ENCODE results near the gene PLEKHN1. TPM values are rescaled to one million over a fixed set of nuclear protein-coding genes. Genes with fewer than 3 reads are reported as not detected.
"Not testable (repeated sequence)": the region's sequence is repeated elsewhere in the genome, so short reads cannot be mapped to it uniquely, and the experiment has no call there.

Gene PLEKHN1
- polyA plus RNA-seq, 1 experiment = 0.88 TPM

DNA sequence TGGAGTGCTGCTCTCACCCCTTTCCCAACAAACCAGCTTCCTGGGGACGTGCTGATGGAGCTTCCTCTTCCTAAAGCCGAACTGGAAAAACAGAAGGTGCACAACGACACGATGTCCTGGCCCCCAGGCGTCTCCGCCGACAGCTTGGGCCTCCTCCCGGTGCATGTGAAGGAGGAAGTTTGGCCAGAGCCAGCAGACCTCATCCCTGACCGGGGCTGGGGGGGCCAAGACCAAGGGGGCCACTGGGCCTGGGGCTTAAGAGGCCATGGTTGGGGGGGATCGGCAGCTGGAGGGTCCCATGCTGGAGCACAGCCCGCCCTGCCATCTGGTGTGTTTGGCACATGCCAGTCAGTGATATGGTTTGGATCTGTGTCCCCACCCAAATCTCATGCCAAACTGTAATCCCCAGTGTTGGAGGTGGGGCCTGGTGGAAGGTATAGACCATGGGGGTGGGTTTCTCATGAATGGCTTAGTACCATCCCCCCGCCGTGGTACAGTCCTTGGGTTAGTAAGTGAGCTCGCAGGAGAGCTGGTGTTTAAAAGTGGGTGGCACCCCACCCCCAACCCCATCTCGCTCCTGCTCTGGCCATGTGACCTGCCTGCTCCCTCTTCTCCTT is 27.2 kb downstream of the PLEKHN1 start:
- DNase-seq (ENCODE audit: low read depth) = no peak
- CTCF ChIA-PET = interaction anchor here (0.6 to 4.4 kb wide), 5 partner anchors 9 to 70 kb away, joined by 3 to 62 read pairs (median 4); partner anchors contain the start of gene PERM1
- Histone ChIP-seq H3K36me3 (ENCODE audit: control insufficient read depth, insufficient read depth, low read length) (no peaks in the 10 kb centered on the region), H3K27me3 (ENCODE audit: control insufficient read depth, insufficient read depth, low read length) (0 out of 2 replicates have a peak, but pooled peaks cover 1% of the 10 kb centered on the region), H3K4me3 (ENCODE audit: low read depth, low read length) (no peak overlapping the region)
- POLR2A ChIA-PET = no interaction called here
- TF ChIP-seq, protein P1, sequence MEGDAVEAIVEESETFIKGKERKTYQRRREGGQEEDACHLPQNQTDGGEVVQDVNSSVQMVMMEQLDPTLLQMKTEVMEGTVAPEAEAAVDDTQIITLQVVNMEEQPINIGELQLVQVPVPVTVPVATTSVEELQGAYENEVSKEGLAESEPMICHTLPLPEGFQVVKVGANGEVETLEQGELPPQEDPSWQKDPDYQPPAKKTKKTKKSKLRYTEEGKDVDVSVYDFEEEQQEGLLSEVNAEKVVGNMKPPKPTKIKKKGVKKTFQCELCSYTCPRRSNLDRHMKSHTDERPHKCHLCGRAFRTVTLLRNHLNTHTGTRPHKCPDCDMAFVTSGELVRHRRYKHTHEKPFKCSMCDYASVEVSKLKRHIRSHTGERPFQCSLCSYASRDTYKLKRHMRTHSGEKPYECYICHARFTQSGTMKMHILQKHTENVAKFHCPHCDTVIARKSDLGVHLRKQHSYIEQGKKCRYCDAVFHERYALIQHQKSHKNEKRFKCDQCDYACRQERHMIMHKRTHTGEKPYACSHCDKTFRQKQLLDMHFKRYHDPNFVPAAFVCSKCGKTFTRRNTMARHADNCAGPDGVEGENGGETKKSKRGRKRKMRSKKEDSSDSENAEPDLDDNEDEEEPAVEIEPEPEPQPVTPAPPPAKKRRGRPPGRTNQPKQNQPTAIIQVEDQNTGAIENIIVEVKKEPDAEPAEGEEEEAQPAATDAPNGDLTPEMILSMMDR (IDR thresholded peaks at IDR 0.05; ENCODE audit: insufficient read depth, low read depth, low read length) = no peak

DNA sequence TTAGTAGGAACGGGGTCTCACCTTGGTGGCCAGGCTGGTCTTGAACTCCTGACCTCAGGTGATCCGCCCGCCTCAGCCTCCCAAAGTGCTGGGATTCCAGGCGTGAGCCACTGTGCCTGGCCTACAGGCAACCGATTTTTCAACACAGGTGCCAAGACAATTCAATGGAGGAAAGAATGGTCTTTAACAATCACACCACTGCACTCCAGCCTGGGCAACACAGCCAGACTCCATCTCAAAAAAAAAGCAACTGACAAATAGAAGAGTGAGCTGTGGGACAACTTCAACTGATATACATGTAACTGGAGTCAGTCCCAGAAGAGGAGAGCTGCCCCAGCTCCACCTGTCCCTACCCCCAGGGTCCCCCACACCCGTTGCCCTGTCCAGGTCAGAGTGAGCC is 28.3 kb downstream of the PLEKHN1 start:
- H3K4me3 ChIP-seq (ENCODE audit: low read depth, low read length); H3K36me3 ChIP-seq (ENCODE audit: control insufficient read depth, insufficient read depth, low read length); DNase-seq (ENCODE audit: low read depth); H3K27me3 ChIP-seq (ENCODE audit: control insufficient read depth, insufficient read depth, low read length); POLR2A ChIA-PET: not testable (repeated sequence)
- CTCF ChIA-PET = interaction anchor here (0.5 to 4.4 kb wide), 4 partner anchors 10 to 69 kb away, joined by 3 to 62 read pairs (median 6); partner anchors contain the start of gene PERM1

DNA sequence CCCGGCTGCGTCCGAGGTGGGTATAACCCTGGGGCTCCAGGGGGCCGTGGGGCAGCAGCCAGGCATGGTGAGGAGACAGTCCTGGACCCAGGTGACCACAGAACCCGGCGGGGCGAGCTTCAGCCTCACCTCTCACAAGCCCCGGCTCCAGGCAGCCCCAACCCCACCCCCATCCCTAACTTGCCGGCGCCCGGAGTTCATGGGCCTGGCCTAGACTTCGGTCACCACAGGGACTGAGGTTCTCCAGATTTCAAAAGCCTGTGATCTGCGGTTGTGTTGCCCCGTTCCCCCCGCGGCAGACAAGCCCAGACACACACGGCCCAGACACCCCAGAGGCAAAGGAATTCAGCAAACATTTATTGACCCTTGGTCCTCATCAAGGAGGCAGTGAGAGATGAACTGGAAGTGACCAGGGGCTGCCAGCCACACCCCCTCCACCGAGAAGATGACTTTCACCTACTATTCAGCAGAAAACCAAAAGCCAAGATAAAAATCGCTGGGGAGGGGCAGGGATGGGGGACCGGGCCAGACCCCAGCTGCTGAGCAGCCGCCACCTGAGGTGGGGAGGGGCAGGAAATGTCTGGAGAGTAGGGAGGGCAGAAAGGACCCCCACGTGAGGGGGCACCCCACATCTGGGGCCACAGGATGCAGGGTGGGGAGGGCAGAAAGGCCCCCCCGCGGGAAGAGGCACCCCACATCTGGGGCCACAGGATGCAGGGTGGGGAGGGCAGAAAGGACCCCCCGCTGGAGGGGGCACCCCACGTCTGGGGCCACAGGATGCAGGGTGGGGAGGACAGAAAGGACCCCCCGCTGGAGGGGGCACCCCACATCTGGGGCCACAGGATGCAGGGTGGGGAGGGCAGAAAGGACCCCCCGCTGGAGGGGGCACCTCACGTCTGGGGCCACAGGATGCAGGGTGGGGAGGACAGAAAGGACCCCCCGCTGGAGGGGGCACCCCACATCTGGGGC is 29.7 kb downstream of the PLEKHN1 start:
- Histone ChIP-seq H3K36me3 (ENCODE audit: control insufficient read depth, insufficient read depth, low read length) (no peaks in the 10 kb centered on the region), H3K4me3 (ENCODE audit: low read depth, low read length) (no peak overlapping the region), H3K27me3 (ENCODE audit: control insufficient read depth, insufficient read depth, low read length) (no peaks in the 10 kb centered on the region)
- TF ChIP-seq, protein P1 (IDR thresholded peaks at IDR 0.05; ENCODE audit: insufficient read depth, low read depth, low read length) = no peak
- ChIA-PET POLR2A (no interaction called here), CTCF (interaction anchor here (4.4 kb wide), 2 partner anchors 12 kb away, joined by 37 to 62 read pairs; partner anchors contain the start of gene PERM1)
- no peak for DNase-seq (ENCODE audit: low read depth)

DNA sequence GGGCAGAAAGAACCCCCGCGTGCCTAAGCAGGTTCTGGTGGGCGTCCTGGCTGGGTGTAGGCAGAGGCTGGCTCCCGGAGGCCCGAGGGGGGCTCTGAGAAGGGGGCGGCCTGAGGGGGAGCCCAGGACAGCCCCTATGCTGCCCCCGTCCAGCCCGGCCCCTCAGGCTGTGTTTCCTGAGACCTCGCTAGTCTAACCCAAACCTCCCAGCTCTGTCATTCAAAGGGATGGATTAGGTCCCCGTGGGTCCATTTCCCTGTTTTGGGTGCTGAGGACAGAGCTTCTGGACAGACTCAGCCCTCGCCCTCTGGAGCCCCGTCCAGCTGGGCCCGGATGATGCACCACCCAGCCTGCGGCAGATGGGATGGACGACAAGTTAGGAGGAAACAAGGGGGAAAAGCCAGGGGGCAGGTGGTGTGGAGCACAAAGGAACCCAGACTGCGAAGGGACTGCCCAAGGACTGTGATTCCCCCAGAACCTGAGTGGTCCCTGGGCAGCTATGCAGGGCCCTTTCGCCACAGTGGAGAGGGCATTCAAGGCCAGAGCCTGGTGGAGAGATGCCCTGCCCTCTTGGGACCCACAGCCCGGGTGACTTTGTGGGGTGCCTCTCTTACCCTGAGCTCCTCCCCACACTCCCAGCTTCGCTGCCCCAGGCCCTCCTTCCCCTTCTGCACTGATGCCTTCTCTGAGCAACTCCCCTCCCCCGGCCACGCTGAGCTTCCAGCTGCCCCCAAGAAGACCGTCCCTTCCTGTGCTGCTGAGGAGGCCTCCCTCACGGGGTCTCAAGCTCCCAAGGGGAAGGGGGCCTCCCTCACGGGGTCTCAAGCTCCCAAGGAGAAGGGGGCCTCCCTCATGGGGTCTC is 30.8 kb downstream of the PLEKHN1 start:
- ChIA-PET CTCF (interaction anchor here (0.8 to 4.4 kb wide), 3 partner anchors 13 to 44 kb away, joined by 3 to 37 read pairs (median 3); no protein-coding TSS in a partner anchor), POLR2A (no interaction called here)
- no peak overlapping the region for H3K4me3 ChIP-seq (ENCODE audit: low read depth, low read length)
- no peaks in the 10 kb centered on the region for H3K36me3 ChIP-seq (ENCODE audit: control insufficient read depth, insufficient read depth, low read length)
- no peak for DNase-seq (ENCODE audit: low read depth)
- TF ChIP-seq, protein P1 (IDR thresholded peaks at IDR 0.05; ENCODE audit: insufficient read depth, low read depth, low read length) = no peak
- no peaks in the 10 kb centered on the region for H3K27me3 ChIP-seq (ENCODE audit: control insufficient read depth, insufficient read depth, low read length)

DNA sequence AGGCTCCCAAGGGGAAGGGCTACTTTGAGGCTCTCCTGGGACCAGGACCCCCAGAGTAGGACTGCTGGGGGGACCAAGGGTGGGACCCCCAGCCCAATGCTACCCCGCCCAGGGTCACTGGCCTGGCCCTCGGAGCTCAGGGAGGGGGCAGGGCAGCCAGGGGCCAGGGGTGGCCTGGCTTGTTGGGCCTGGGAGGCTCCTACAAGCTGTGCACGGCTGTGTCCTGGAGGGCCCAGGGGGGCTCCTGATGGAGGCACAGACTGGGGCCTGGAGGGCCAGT is 31.4 kb downstream of the PLEKHN1 start:
- DNase-seq (ENCODE audit: low read depth) = no peak
- TF ChIP-seq, protein P1 (IDR thresholded peaks at IDR 0.05; ENCODE audit: insufficient read depth, low read depth, low read length) = no peak
- CTCF ChIA-PET = interaction anchor here (0.8 to 4.4 kb wide), 2 partner anchors 14 to 43 kb away, joined by 3 to 37 read pairs; no protein-coding TSS in a partner anchor
- POLR2A ChIA-PET = no interaction called here
- no peaks in the 10 kb centered on the region for H3K27me3 ChIP-seq (ENCODE audit: control insufficient read depth, insufficient read depth, low read length)
- H3K4me3 ChIP-seq (ENCODE audit: low read depth, low read length) = no peak overlapping the region
- no peaks in the 10 kb centered on the region for H3K36me3 ChIP-seq (ENCODE audit: control insufficient read depth, insufficient read depth, low read length)
